COLO829 (cell line): ENCODE results near the gene GSX2.

Experiments used
- DNase-seq: peaks from one replicate; pipeline ENCODE4 v3.0.0; 2012; ENCODE audit warnings: low spot score

The GSX2 gene

GRCh38 chr4:54077812-54078211 is 22.2 kb upstream of the GSX2 start:
- no peak for DNase-seq

GRCh38 chr4:54082168-54082567 is 17.8 kb upstream of the GSX2 start:
- DNase-seq: peak; percentile 95

GRCh38 chr4:54085284-54085683 is 14.7 kb upstream of the GSX2 start:
- DNase-seq: peak; percentile 84

- no peak for DNase-seq
Observed at GRCh38 chr4:54089875-54090274, 10.1 kb upstream of the GSX2 start.

GRCh38 chr4:54090404-54090803 is 9.6 kb upstream of the GSX2 start:
- no peak for DNase-seq

- no peak for DNase-seq
Observed at GRCh38 chr4:54090804-54091623, 8.9 kb upstream of the GSX2 start.

- DNase-seq: peak; percentile 95
Observed at GRCh38 chr4:54091637-54092404, 8.1 kb upstream of the GSX2 start.

GRCh38 chr4:54092405-54093323 is 7.3 kb upstream of the GSX2 start:
- DNase-seq: no peak

- DNase-seq: no peak
Observed at GRCh38 chr4:54093324-54094240, 6.4 kb upstream of the GSX2 start.

- DNase-seq: no peak
Observed at GRCh38 chr4:54094451-54094850, 5.5 kb upstream of the GSX2 start.

GRCh38 chr4:54095110-54095825 is 4.7 kb upstream of the GSX2 start:
- DNase-seq: no peak

- DNase-seq: no peak
Observed at GRCh38 chr4:54096295-54096962, 3.5 kb upstream of the GSX2 start.

GRCh38 chr4:54097152-54097551 is 2.8 kb upstream of the GSX2 start:
- DNase-seq: no peak

- DNase-seq: no peak
Observed at GRCh38 chr4:54098375-54098774, 1.6 kb upstream of the GSX2 start.

GRCh38 chr4:54099287-54099747 is 646 bp upstream of the GSX2 start:
- DNase-seq: no peak

GRCh38 chr4:54100595-54101189 is 729 bp downstream of the GSX2 start:
- no peak for DNase-seq

- DNase-seq: no peak
Observed at GRCh38 chr4:54101190-54102041, 1.5 kb downstream of the GSX2 start.

- DNase-seq: no peak
Observed at GRCh38 chr4:54102531-54103106, 2.7 kb downstream of the GSX2 start.
